Mesendoderm (in vitro differentiated cells): ENCODE results near the gene FAM3C.

Experiments
- DNase-seq: peaks from one replicate; pipeline ENCODE4 v3.0.0; 2013
- H2AK5ac ChIP-seq: 2 replicates; pipeline ENCODE4 v1.6.1; 2013; ENCODE audit warnings: low read length, inconsistent platforms
- H2BK120ac ChIP-seq: 2 replicates; pipeline ENCODE4 v1.6.1; 2013; ENCODE audit warnings: low read depth, mild to moderate bottlenecking, low read length, moderate library complexity, mixed read lengths
- H2BK15ac ChIP-seq: replicated peaks from 2 replicates; pipeline ENCODE4 v1.6.1; 2013; ENCODE audit warnings: low read depth, mild to moderate bottlenecking, moderate library complexity
- H2BK5ac ChIP-seq: 2 replicates; pipeline ENCODE4 v1.6.1; 2013; ENCODE audit warnings: low read length, inconsistent platforms
- H3K18ac ChIP-seq: 2 replicates; pipeline ENCODE4 v1.6.1; 2013; ENCODE audit warnings: mild to moderate bottlenecking, low read length, mixed read lengths
- H3K23ac ChIP-seq: one replicate; pipeline ENCODE4 v1.6.1; 2013; ENCODE audit warnings: low read length
- H3K27ac ChIP-seq: 2 replicates; pipeline ENCODE4 v1.5.1; 2013; ENCODE audit warnings: low read depth, mild to moderate bottlenecking, inconsistent platforms, low read length, moderate library complexity
- H3K27me3 ChIP-seq: 2 replicates; pipeline ENCODE4 v1.6.1; 2013; ENCODE audit warnings: low read length, control low read depth, mild to moderate bottlenecking, inconsistent platforms; ENCODE audit not compliant: insufficient read depth, poor library complexity
- H3K36me3 ChIP-seq: 2 replicates; pipeline ENCODE4 v1.6.1; 2013; ENCODE audit warnings: low read length, inconsistent platforms; ENCODE audit not compliant: control insufficient read depth, insufficient read depth
- H3K4ac ChIP-seq: one replicate; pipeline ENCODE4 v1.6.1; 2013; ENCODE audit warnings: low read depth, mild to moderate bottlenecking, low read length, moderate library complexity
- H3K4me1 ChIP-seq: 2 replicates; pipeline ENCODE4 v1.6.1; 2013; ENCODE audit warnings: low read depth, low read length, inconsistent platforms; ENCODE audit not compliant: control insufficient read depth
- H3K4me2 ChIP-seq: 2 replicates; pipeline ENCODE4 v1.6.1; 2013; ENCODE audit warnings: low read length
- H3K4me3 ChIP-seq: 2 replicates; pipeline ENCODE4 v1.5.1; 2013; ENCODE audit warnings: mild to moderate bottlenecking, low read length
- H3K56ac ChIP-seq: one replicate; pipeline ENCODE4 v1.6.1; 2013; ENCODE audit warnings: low read length
- H3K79me1 ChIP-seq: 2 replicates; pipeline ENCODE4 v1.6.1; 2013; ENCODE audit warnings: low read length, inconsistent platforms
- H3K79me2 ChIP-seq: 2 replicates; pipeline ENCODE4 v1.6.1; 2013; ENCODE audit warnings: mild to moderate bottlenecking, low read length; ENCODE audit not compliant: control insufficient read depth, insufficient read depth
- H3K9ac ChIP-seq: 2 replicates; pipeline ENCODE4 v1.6.1; 2013; ENCODE audit warnings: low read length, inconsistent platforms
- H4K5ac ChIP-seq: one replicate; pipeline ENCODE4 v1.6.1; 2013; ENCODE audit warnings: low read length
- H4K8ac ChIP-seq: one replicate; pipeline ENCODE4 v1.6.1; 2013; ENCODE audit warnings: low read depth, mild to moderate bottlenecking, control low read depth, low read length, moderate library complexity
- WGBS: extraction: QIAGEN DNeasy Blood & Tissue Kit; methylation state at CpG from one replicate; pipeline ENCODE4 v1.1.7; 2013; ENCODE audit warnings: low lambda C conversion rate, missing lambda C conversion rate; ENCODE audit not compliant: insufficient coverage; ENCODE audit errors: extremely low coverage; 5-methylcytosine and 5-hydroxymethylcytosine counted together

FAM3C gene

DNA sequence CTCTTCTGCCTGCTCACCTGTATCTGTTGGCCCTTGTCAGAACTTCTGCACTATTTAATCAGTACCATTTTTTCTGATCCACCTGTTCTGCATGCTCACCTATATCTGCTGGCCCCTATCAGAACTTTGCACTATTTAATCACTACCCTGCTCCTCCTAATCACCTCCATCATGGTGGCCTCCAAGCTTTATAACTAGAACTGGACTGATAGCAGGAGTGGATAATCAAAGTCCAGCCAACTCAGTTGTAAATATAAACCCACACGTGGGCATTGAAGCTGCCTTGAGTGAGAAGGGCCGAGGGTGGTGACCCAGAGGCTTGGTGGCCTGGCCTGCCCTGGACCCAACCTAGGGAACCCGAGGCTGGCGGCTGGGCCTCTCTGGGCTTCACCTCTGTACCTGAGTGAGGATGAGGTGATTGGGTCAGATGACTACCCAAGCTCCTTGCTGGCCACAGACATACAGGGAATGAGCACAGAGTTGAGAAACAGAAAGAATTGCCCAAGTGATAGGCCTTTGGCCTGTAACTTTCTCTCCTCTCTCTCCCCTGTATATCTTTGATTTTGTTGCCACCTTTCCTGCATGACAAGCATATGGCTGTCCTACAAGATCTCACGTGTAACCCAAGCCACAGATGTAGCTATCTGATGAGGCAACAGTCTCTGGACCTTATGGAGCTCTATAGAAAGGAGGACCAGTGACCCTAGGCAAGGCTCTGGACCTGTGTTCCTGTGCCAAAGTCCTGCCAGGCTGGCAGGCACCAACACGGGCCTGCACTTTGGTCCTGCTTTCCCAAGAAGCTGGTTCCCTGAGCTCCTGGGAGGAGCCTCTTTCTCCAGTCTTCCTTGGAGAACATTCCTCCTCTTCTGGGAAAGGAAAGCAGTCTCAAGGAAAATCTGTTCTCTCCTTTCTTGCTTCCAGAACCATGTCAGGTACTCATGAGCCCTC is 23.4 kb upstream of the FAM3C start:
- Histone ChIP-seq H2BK15ac (no peak overlapping the region), H3K4me3 (no peak overlapping the region), H2BK5ac (no peak overlapping the region), H2BK120ac (no peak overlapping the region), H3K79me2 (no peaks in the 10 kb centered on the region), H4K5ac (no peak overlapping the region), H3K4me1 (no peaks in the 10 kb centered on the region), H3K36me3 (no peaks in the 10 kb centered on the region), H3K9ac (no peak overlapping the region), H3K27me3 (no peaks in the 10 kb centered on the region), H4K8ac (no peak overlapping the region), H3K27ac (no peak overlapping the region), H3K23ac (no peak overlapping the region), H3K79me1 (no peaks in the 10 kb centered on the region), H3K4me2 (no peak overlapping the region), H3K4ac (no peak overlapping the region), H2AK5ac (no peak overlapping the region), H3K18ac (no peak overlapping the region), H3K56ac (no peak overlapping the region)
- no CpG with 5 or more reads among the region's 6 CpGs for WGBS
- no peak for DNase-seq

DNA sequence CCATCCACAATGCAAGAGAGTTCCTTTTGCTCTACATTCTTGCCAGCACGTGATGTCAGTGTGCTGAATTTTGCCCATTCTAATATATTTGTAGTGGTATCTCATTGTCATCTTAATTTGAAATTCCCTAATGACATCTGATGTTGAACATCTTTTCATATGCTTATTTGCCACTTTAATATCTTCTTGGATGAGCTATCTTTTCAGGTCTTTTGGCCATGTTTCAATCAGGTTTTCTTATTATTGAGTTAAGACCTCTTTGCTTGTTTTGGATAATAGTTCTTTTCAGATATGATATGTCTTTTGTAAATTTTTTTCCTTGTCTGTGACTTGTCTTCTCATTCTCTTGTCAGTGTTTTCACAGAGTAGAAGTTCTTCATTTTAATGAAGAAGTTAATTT is 20.4 kb upstream of the FAM3C start:
- Histone ChIP-seq H3K4ac (no peak overlapping the region), H2AK5ac (no peak overlapping the region), H4K5ac (no peak overlapping the region), H4K8ac (no peak overlapping the region), H3K79me2 (no peaks in the 10 kb centered on the region), H2BK5ac (no peak overlapping the region), H3K4me2 (no peak overlapping the region), H3K18ac (no peak overlapping the region), H3K9ac (no peak overlapping the region), H3K23ac (no peak overlapping the region), H3K79me1 (no peaks in the 10 kb centered on the region), H2BK120ac (no peak overlapping the region), H3K27me3 (no peaks in the 10 kb centered on the region), H3K27ac (no peak overlapping the region), H3K56ac (no peak overlapping the region), H2BK15ac (no peak overlapping the region), H3K4me1 (no peaks in the 10 kb centered on the region), H3K36me3 (no peaks in the 10 kb centered on the region), H3K4me3 (no peak overlapping the region)
- no peak for DNase-seq
- no CpG with 5 or more reads among the region's 1 CpG for WGBS

DNA sequence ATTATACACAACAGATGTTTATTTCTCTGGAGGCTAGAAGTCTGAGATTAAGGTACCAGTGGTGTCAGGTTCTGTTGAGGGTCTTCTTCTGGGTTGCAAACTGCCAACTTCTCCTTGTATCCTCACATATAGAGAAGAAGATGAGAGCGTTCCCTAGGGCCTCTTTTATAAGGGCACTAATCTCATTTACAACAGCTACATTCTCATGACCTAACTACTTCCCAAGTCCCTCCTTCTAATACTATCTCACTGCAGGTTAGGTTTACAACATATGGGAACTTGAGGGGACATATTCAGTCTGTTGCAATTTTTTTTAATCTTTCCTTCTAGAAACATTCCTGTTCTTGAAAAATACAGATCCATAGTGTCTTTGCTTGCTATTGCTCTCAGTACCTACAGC is 18.3 kb upstream of the FAM3C start:
- H3K9ac ChIP-seq, result no peak overlapping the region
- no peaks in the 10 kb centered on the region for H3K79me2 ChIP-seq
- no peak for DNase-seq
- H3K4me2 ChIP-seq, result no peak overlapping the region
- no peaks in the 10 kb centered on the region for H3K79me1 ChIP-seq
- H4K5ac ChIP-seq, result no peak overlapping the region
- H3K18ac ChIP-seq, result no peak overlapping the region
- H2BK5ac ChIP-seq, result no peak overlapping the region
- no peaks in the 10 kb centered on the region for H3K36me3 ChIP-seq
- no peak overlapping the region for H3K23ac ChIP-seq
- no peak overlapping the region for H3K27ac ChIP-seq
- no CpG with 5 or more reads among the region's 1 CpG for WGBS
- no peaks in the 10 kb centered on the region for H3K4me1 ChIP-seq
- H2AK5ac ChIP-seq, result no peak overlapping the region
- no peak overlapping the region for H2BK120ac ChIP-seq
- H4K8ac ChIP-seq, result no peak overlapping the region
- H3K4me3 ChIP-seq, result no peak overlapping the region
- no peak overlapping the region for H2BK15ac ChIP-seq
- H3K4ac ChIP-seq, result no peak overlapping the region
- H3K56ac ChIP-seq, result no peak overlapping the region
- no peaks in the 10 kb centered on the region for H3K27me3 ChIP-seq

DNA sequence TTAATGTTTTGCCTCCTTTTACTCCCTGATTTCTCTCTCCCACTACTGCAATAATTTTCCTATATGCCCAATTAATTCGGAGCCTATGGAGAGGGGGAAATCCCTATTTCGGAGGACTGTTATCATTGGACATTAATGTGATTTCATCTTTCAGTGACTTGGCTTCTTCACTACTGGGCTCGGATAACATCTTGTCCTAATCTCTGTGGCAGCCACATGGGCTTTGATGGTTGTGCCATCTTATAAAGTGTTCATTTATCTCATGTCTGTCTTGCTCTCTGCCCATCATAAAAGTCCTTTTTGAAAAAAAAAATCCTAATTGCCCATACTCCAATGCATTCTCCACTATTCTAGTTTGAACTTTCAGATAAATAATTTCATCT is 15.5 kb upstream of the FAM3C start:
- H3K9ac ChIP-seq, result no peak overlapping the region
- no peak overlapping the region for H3K27ac ChIP-seq
- H2AK5ac ChIP-seq, result no peak overlapping the region
- WGBS, result no CpG with 5 or more reads among the region's 3 CpGs
- no peaks in the 10 kb centered on the region for H3K79me1 ChIP-seq
- no peak for DNase-seq
- no peak overlapping the region for H3K56ac ChIP-seq
- H3K27me3 ChIP-seq, result no peaks in the 10 kb centered on the region
- no peak overlapping the region for H3K23ac ChIP-seq
- no peak overlapping the region for H4K8ac ChIP-seq
- H2BK120ac ChIP-seq, result no peak overlapping the region
- H2BK5ac ChIP-seq, result no peak overlapping the region
- no peak overlapping the region for H3K4me3 ChIP-seq
- H2BK15ac ChIP-seq, result no peak overlapping the region
- no peaks in the 10 kb centered on the region for H3K36me3 ChIP-seq
- no peak overlapping the region for H3K18ac ChIP-seq
- no peak overlapping the region for H3K4ac ChIP-seq
- H3K4me1 ChIP-seq, result peaks cover 2% of the 10 kb centered on the region
- no peaks in the 10 kb centered on the region for H3K79me2 ChIP-seq
- no peak overlapping the region for H3K4me2 ChIP-seq
- no peak overlapping the region for H4K5ac ChIP-seq

DNA sequence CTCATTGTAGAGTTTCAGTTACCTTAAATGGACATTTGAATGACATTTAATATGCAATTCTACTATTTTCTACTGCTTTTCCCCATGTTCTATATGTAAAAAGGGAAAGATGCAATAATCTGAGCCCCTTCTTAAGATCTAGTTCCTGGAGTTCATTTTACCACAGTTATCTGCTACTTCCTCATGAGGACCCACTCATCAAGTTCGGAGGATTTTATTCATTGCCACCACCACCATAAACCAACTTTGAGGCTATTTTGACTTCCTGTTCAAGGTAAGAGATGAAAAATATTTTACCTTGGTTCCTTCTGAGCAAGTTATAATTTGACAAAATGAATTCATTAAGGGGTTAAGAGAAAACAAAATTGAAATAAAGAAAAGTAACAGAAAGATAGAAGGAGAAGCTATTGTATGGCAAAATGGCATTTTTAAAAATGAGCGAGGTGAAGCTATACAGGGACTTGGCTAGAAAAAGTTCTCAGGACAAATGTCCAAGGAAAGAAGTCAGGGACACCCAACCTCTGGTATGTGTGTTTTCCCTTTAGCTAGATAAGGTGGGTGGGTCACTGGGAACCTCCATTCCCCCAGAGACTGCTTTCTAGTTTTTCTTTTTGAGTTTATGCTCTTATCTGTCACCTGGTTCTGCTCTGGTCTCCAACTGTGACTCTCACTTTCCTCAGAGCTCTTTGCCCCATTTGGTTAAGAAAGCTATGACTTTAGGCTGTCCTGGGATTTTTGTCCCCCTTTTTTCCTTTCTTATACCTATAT is 14.9 kb upstream of the FAM3C start:
- no peaks in the 10 kb centered on the region for H3K79me1 ChIP-seq
- no peaks in the 10 kb centered on the region for H3K27me3 ChIP-seq
- H3K9ac ChIP-seq, result no peak overlapping the region
- H3K18ac ChIP-seq, result no peak overlapping the region
- no peak overlapping the region for H3K56ac ChIP-seq
- whole genome bisulfite sequencing, result no CpG with 5 or more reads among the region's 2 CpGs
- H2BK15ac ChIP-seq, result no peak overlapping the region
- no peak overlapping the region for H3K4me3 ChIP-seq
- no peaks in the 10 kb centered on the region for H3K36me3 ChIP-seq
- H3K4me1 ChIP-seq, result peaks cover 2% of the 10 kb centered on the region
- no peak overlapping the region for H3K27ac ChIP-seq
- peak; percentile 47 for DNase-seq
- no peak overlapping the region for H3K23ac ChIP-seq
- no peak overlapping the region for H3K4me2 ChIP-seq
- no peak overlapping the region for H4K8ac ChIP-seq
- H3K4ac ChIP-seq, result no peak overlapping the region
- no peaks in the 10 kb centered on the region for H3K79me2 ChIP-seq
- H4K5ac ChIP-seq, result no peak overlapping the region
- H2BK120ac ChIP-seq, result no peak overlapping the region
- no peak overlapping the region for H2BK5ac ChIP-seq
- no peak overlapping the region for H2AK5ac ChIP-seq
